HEK293 (cell line): ENCODE measurements around the gene NTN3.

Experiments
- CTCF ChIA-PET: fragments of 350-600 bp; formaldehyde crosslinking; extraction: SDS; loops from one replicate; lab custom pipeline; 2021; ENCODE audit warnings: antibody characterized with exemption; lab: Yijun Ruan, JAX
- POLR2A ChIA-PET: fragments of 300-600 bp; formaldehyde crosslinking; extraction: SDS; loops from one replicate; lab custom pipeline; 2020; ENCODE audit warnings: antibody characterized with exemption, inconsistent platforms; lab: Yijun Ruan, JAX
- H3K27ac ChIP-seq: fragments of 200-500 bp; sonication (Bioruptor generic); 2 replicates; pipeline ENCODE4 v1.5.1; 2014; ENCODE audit warnings: low read depth, low read length, control low read depth, inconsistent platforms; ENCODE audit errors: extremely low read depth
- H3K36me3 ChIP-seq, 2 experiments: fragments of 200-500 bp in 1 of 2; sonication (Bioruptor generic) in 1 of 2; 1 replicate in 1 of 2; 2 replicates in 1 of 2; pipeline ENCODE4 v1.5.1; 2014 to 2017; ENCODE audit warnings: inconsistent platforms in 2 of 2, low read length in 2 of 2; ENCODE audit not compliant: control insufficient read depth in 2 of 2, insufficient read depth in 1 of 2
- H3K4me1 ChIP-seq: fragments of 200-500 bp; sonication (Bioruptor generic); 2 replicates; pipeline ENCODE4 v1.5.1; 2014; ENCODE audit warnings: mild to moderate bottlenecking, low read length, inconsistent platforms; ENCODE audit not compliant: control insufficient read depth, insufficient read depth
- H3K4me3 ChIP-seq: 2 replicates; pipeline ENCODE4 v1.5.1; 2011; ENCODE audit warnings: low read depth, mild to moderate bottlenecking, control low read depth, low read length, moderate library complexity
- H3K9me3 ChIP-seq: fragments of 200-500 bp; sonication (Bioruptor generic); 2 replicates; pipeline ENCODE4 v1.5.1; 2014; ENCODE audit warnings: low read depth, low read length, inconsistent platforms; ENCODE audit not compliant: control insufficient read depth, insufficient read depth
- HOXD13 ChIP-seq: sonication (generic); formaldehyde crosslinking; IDR thresholded peaks from 2 replicates; pipeline ENCODE4 v1.8.0; 2022; ENCODE audit warnings: missing genetic modification reagents, borderline replicate concordance
- IKZF3 ChIP-seq: fragments of 450-650 bp; IDR thresholded peaks from 2 replicates; pipeline ENCODE4 v1.5.0; 2018; ENCODE audit warnings: missing biosample characterization, mild to moderate bottlenecking, missing genetic modification characterization, moderate library complexity
- OVOL3 ChIP-seq: fragments of 450-650 bp; formaldehyde crosslinking; IDR thresholded peaks from 2 replicates; pipeline ENCODE4 v1.5.1; 2016; ENCODE audit warnings: missing biosample characterization, missing genetic modification characterization
- SCRT2 ChIP-seq: fragments of 450-650 bp; formaldehyde crosslinking; IDR thresholded peaks from 2 replicates; pipeline ENCODE4 v1.5.1; 2016; ENCODE audit warnings: missing biosample characterization, missing genetic modification characterization
- SETDB1 ChIP-seq: IDR thresholded peaks from one replicate; pipeline ENCODE4 v1.6.1; 2017; ENCODE audit warnings: mild to moderate bottlenecking, low read length, moderate library complexity, mixed read lengths; ENCODE audit not compliant: insufficient read length
- TCF7L2 ChIP-seq: IDR thresholded peaks from 2 replicates; pipeline ENCODE4 v1.6.1; 2011; ENCODE audit warnings: low read depth, mild to moderate bottlenecking, inconsistent platforms, low read length, moderate library complexity, borderline replicate concordance
- ZFHX2 ChIP-seq: fragments of 450-650 bp; formaldehyde crosslinking; conservative IDR thresholded peaks from 2 replicates; pipeline ENCODE4 v1.5.1; 2016; ENCODE audit warnings: missing biosample characterization, missing genetic modification characterization
- ZNF114 ChIP-seq: fragments of 450-650 bp; formaldehyde crosslinking; IDR thresholded peaks from 2 replicates; pipeline ENCODE4 v1.5.0; 2017; ENCODE audit warnings: missing biosample characterization, missing genetic modification characterization
- ZNF132 ChIP-seq: fragments of 450-650 bp; formaldehyde crosslinking; IDR thresholded peaks from 2 replicates; pipeline ENCODE4 v1.5.1; 2017; ENCODE audit warnings: missing biosample characterization, missing genetic modification characterization, borderline replicate concordance
- ZNF155 ChIP-seq: fragments of 450-650 bp; formaldehyde crosslinking; IDR thresholded peaks from 2 replicates; pipeline ENCODE4 v1.5.1; 2016; ENCODE audit warnings: missing biosample characterization, missing genetic modification characterization
- ZNF174 ChIP-seq: fragments of 450-650 bp; formaldehyde crosslinking; IDR thresholded peaks from 2 replicates; pipeline ENCODE4 v1.5.0; 2017; ENCODE audit warnings: missing biosample characterization, mild to moderate bottlenecking, missing genetic modification characterization
- ZNF248 ChIP-seq: fragments of 450-650 bp; formaldehyde crosslinking; IDR thresholded peaks from 2 replicates; pipeline ENCODE4 v1.5.1; 2017; ENCODE audit warnings: missing biosample characterization, missing genetic modification characterization
- ZNF341 ChIP-seq: fragments of 450-650 bp; formaldehyde crosslinking; IDR thresholded peaks from 2 replicates; pipeline ENCODE4; 2016; ENCODE audit warnings: low read depth, missing biosample characterization, missing genetic modification characterization
- ZNF513 ChIP-seq: fragments of 450-650 bp; IDR thresholded peaks from 2 replicates; pipeline ENCODE4 v1.5.1; 2018; ENCODE audit warnings: missing biosample characterization, missing genetic modification characterization
- ZNF521 ChIP-seq: fragments of 450-650 bp; formaldehyde crosslinking; IDR thresholded peaks from 2 replicates; pipeline ENCODE4 v1.5.1; 2017; ENCODE audit warnings: missing biosample characterization, mild to moderate bottlenecking, missing genetic modification characterization
- ZNF548 ChIP-seq: fragments of 450-650 bp; formaldehyde crosslinking; IDR thresholded peaks from 2 replicates; pipeline ENCODE4 v1.5.1; 2016; ENCODE audit warnings: missing biosample characterization, missing genetic modification characterization
- ZNF561 ChIP-seq: fragments of 450-650 bp; IDR thresholded peaks from 2 replicates; pipeline ENCODE4 v1.5.1; 2018; ENCODE audit warnings: missing biosample characterization, missing genetic modification characterization, borderline replicate concordance
- ZNF585B ChIP-seq: fragments of 450-650 bp; formaldehyde crosslinking; IDR thresholded peaks from 2 replicates; pipeline ENCODE4 v1.5.1; 2016; ENCODE audit warnings: missing biosample characterization, missing genetic modification characterization
- ZNF621 ChIP-seq: fragments of 450-650 bp; formaldehyde crosslinking; IDR thresholded peaks from 2 replicates; pipeline ENCODE4 v1.5.1; 2017; ENCODE audit warnings: missing biosample characterization, missing genetic modification characterization
- ZNF623 ChIP-seq: fragments of 450-650 bp; formaldehyde crosslinking; IDR thresholded peaks from 2 replicates; pipeline ENCODE4 v1.5.1; 2016; ENCODE audit warnings: missing biosample characterization, missing genetic modification characterization
- ZNF670 ChIP-seq: fragments of 450-650 bp; formaldehyde crosslinking; IDR thresholded peaks from 2 replicates; pipeline ENCODE4 v1.5.1; 2016; ENCODE audit warnings: missing biosample characterization, missing genetic modification characterization, low read depth
- TF ChIP-seq, protein P1 (sequence below): sonication (generic); formaldehyde crosslinking; IDR thresholded peaks from 2 replicates; pipeline ENCODE4 v1.8.1; 2022; ENCODE audit warnings: mild to moderate bottlenecking, moderate library complexity, missing genetic modification reagents

NTN3 gene

DNA sequence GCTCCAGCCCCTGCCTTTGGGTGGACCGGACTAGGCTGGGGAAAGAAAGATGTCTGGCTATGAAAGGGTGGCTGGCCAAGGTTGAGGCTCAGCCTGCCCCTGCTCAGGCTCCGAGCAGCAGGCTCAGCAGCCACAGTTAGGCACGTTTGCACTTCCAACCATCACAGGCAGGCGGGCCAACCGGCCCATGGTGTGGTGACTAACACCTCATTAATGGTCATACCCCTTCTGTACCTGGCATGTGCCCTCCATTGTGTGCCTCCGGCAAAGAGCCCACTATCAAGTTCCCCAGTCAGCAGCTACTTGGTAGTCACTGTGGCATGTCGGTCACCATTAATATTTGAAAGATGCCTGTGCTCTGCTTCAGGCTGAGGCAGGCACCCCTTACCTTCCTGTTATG, 10.6 kb downstream of the NTN3 start:
- POLR2A ChIA-PET = no interaction called here
- TF ChIP-seq ZNF513 (tag by site-specific recombination) (no peak), ZNF155 (tag by site-specific recombination) (no peak)
- Histone ChIP-seq H3K9me3 (no peaks in the 10 kb centered on the region), H3K4me3 (no peak overlapping the region), H3K36me3 (peaks cover 0 to 4% of the 10 kb centered on the region in 2 experiments; a peak in 1 of 3 replicates), H3K4me1 (no peaks in the 10 kb centered on the region), H3K27ac (no peak overlapping the region)
- CTCF ChIA-PET = no interaction called here

- CTCF ChIA-PET = interaction anchor here (1.8 kb wide), 1 partner anchor 19 kb away, joined by 7 read pairs; no protein-coding TSS in a partner anchor
- no peaks in the 10 kb centered on the region for H3K9me3 ChIP-seq
- peaks cover 0 to 4% of the 10 kb centered on the region in 2 experiments; a peak in 1 of 3 replicates for H3K36me3 ChIP-seq
- POLR2A ChIA-PET = no interaction called here
- TF ChIP-seq ZNF621 (tag by site-specific recombination) (no peak), ZNF132 (no peak), ZNF548 (no peak), ZNF623 (tag by site-specific recombination) (no peak), TCF7L2 (no peak), OVOL3 (tag by site-specific recombination) (no peak), SETDB1 (no peak), ZNF521 (tag by site-specific recombination) (no peak), ZNF670 (tag by site-specific recombination) (no peak), ZNF114 (tag by site-specific recombination) (no peak), ZNF561 (no peak), ZNF585B (no peak), ZNF174 (tag by site-specific recombination) (no peak), ZNF341 (no peak), HOXD13 (CRISPR knock-in tag) (no peak), SCRT2 (tag by site-specific recombination) (no peak), ZNF248 (tag by site-specific recombination) (no peak), ZFHX2 (no peak), IKZF3 (tag by site-specific recombination) (no peak)
- TF ChIP-seq, protein P1, sequence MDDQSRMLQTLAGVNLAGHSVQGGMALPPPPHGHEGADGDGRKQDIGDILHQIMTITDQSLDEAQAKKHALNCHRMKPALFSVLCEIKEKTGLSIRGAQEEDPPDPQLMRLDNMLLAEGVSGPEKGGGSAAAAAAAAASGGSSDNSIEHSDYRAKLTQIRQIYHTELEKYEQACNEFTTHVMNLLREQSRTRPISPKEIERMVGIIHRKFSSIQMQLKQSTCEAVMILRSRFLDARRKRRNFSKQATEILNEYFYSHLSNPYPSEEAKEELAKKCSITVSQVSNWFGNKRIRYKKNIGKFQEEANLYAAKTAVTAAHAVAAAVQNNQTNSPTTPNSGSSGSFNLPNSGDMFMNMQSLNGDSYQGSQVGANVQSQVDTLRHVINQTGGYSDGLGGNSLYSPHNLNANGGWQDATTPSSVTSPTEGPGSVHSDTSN (CRISPR knock-in tag) = no peak
- TF ChIP-seq, all 188 proteins: peak for 0
- Histone ChIP-seq H3K27ac (no peak overlapping the region), H3K4me1 (no peaks in the 10 kb centered on the region; the same call in 1 of the 2 replicates), H3K4me3 (no peak overlapping the region)
These were observed 11.2 kb downstream of the NTN3 start for GRCh38 chr16:2482249-2482648.
